ENCODE results near the gene HAUS2.
"Not testable (repeated sequence)": the region's sequence is repeated elsewhere in the genome, so short reads cannot be mapped to it uniquely, and the experiment has no call there.

The HAUS2 gene

GRCh38 chr15:42593143-42593542 is 44.5 kb downstream of the HAUS2 start:
- Mint-ChIP-seq H3K27me3 (ENCODE audit: low read depth) (no peaks in the 10 kb centered on the region), H3K9me3 (no peaks in the 10 kb centered on the region), H3K36me3 (ENCODE audit: low read depth) (peaks cover 13% of the 10 kb centered on the region), H3K27ac (no peak overlapping the region), H3K4me3 (no peak overlapping the region), H3K4me1 (peaks cover 44% of the 10 kb centered on the region)
- TF ChIP-seq CTCF (IDR thresholded peaks at IDR 0.05; ENCODE audit: unreplicated experiment in 3 of 3): no peak

DNA sequence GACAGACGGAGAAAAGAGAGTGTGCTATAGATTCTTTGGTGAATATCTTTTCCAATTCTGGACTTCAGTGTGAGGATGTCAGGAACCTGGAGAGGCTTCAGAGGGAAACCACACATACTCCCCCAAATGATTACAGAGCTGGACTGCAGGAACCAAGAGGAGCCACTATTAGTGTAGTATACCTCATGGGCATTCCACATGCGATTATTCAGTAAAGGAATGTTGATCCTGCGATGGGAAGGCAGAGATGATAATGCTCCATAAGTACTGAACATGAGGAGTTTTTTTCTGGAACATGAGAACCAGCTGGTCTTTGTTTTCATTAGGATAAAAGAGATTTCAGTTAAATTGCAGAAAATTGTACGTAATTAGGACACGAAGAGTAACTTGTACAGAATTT is 45.5 kb downstream of the HAUS2 start:
- H3K27me3 Mint-ChIP-seq (ENCODE audit: low read depth): no peaks in the 10 kb centered on the region
- no peaks in the 10 kb centered on the region for H3K9me3 Mint-ChIP-seq
- H3K36me3 Mint-ChIP-seq (ENCODE audit: low read depth): peaks cover 10% of the 10 kb centered on the region
- no peak for TF ChIP-seq CTCF (IDR thresholded peaks at IDR 0.05; ENCODE audit: unreplicated experiment in 3 of 3)
- H3K4me1 Mint-ChIP-seq: peaks cover 44% of the 10 kb centered on the region
- H3K27ac Mint-ChIP-seq: peak overlapping the region in 2 of 3 experiments; percentile 69 to 83
- H3K4me3 Mint-ChIP-seq: no peak overlapping the region

DNA sequence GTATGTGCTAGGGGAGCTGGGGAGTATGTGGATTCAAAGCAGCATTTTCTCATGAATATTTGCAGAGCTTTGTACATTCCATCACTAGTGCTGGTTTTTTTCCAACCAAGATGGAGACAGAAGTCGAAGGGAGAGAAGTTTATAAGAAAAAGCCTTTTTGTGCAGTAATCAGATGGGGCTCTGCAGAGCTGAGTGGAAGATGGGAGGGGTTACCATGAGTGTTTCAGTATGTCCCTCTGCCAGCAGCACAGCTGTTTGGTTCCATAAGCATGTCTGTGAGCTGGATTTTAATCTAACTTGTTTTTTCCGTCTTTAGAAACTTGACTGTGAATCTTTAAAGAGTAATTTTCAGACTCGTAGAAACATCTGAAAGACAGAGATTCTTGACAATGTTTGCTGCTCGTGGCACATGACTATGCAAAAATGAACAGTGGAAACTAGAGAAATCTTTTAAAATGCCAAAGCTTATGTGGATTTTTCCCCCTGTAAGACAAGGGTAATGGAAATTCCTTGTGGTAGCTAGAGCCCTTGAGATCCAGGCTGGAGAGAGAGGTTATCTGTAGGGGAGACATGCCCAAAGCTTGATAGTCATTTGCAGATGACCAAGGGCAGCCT is 47.1 kb downstream of the HAUS2 start:
- H3K4me1 Mint-ChIP-seq: peaks cover 38% of the 10 kb centered on the region
- peaks cover 5% of the 10 kb centered on the region for H3K9me3 Mint-ChIP-seq
- TF ChIP-seq CTCF (IDR thresholded peaks at IDR 0.05; ENCODE audit: unreplicated experiment in 3 of 3): no peak
- H3K27ac Mint-ChIP-seq: peak overlapping the region; percentile 17 to 91 (median 69)
- no peaks in the 10 kb centered on the region for H3K27me3 Mint-ChIP-seq (ENCODE audit: low read depth)
- peak overlapping the region in 1 of 3 experiments; percentile 8 for H3K4me3 Mint-ChIP-seq
- peaks cover 16% of the 10 kb centered on the region for H3K36me3 Mint-ChIP-seq (ENCODE audit: low read depth)

GRCh38 chr15:42601316-42601715 is 52.7 kb downstream of the HAUS2 start:
- not testable (repeated sequence) for H3K27me3 Mint-ChIP-seq (ENCODE audit: low read depth); H3K27ac Mint-ChIP-seq; H3K4me3 Mint-ChIP-seq; H3K9me3 Mint-ChIP-seq
- H3K36me3 Mint-ChIP-seq (ENCODE audit: low read depth): peaks cover 30% of the 10 kb centered on the region
- H3K4me1 Mint-ChIP-seq: peaks cover 29% of the 10 kb centered on the region

DNA sequence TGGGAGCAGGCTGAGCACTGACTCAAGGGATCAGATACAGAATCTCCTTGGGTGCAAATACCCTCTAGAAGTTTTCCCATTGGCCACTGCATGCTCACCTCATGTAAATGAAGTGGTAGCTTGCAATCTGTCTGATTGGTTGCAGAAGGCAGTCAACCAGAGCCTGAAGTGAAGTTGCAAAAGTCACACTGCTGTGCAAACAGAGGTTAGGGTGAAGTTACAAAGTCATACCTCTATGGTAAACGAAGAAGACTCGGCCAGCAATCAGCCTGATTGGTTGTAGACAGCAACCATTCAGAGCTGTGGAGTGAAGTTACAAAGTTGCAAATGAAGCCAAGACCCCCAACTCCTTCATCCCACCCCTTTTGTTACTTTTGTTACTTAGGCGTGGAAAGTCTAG is 53.9 kb downstream of the HAUS2 start:
- no peak for TF ChIP-seq CTCF (IDR thresholded peaks at IDR 0.05; ENCODE audit: unreplicated experiment in 3 of 3)
- peaks cover 20% of the 10 kb centered on the region for H3K4me1 Mint-ChIP-seq
- no peak overlapping the region for H3K27ac Mint-ChIP-seq
- H3K9me3 Mint-ChIP-seq: peaks cover 5% of the 10 kb centered on the region
- H3K36me3 Mint-ChIP-seq (ENCODE audit: low read depth): peaks cover 30% of the 10 kb centered on the region
- no peaks in the 10 kb centered on the region for H3K27me3 Mint-ChIP-seq (ENCODE audit: low read depth)
- H3K4me3 Mint-ChIP-seq: no peak overlapping the region

DNA sequence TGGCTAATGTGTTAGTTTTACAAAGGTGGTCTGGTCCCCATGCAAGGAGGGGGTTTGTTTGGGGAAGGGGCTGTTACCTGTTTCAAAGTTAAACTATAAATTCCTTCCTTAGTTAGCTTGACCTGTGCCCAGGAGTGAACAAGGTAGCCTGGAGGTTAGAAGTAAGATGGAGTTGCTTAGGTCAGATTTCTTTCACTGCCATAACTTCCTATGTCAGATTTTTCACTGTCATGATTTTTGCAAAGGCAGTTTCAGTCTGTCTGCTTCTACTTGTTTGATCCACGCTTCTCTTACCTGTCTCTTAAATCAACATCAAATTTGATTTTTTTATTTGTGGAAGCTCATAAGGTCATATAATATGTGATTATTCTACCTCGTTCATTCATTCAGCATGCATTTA is 55.3 kb downstream of the HAUS2 start:
- peaks cover 5% of the 10 kb centered on the region for H3K9me3 Mint-ChIP-seq
- H3K4me1 Mint-ChIP-seq: peaks cover 26% of the 10 kb centered on the region
- H3K27me3 Mint-ChIP-seq (ENCODE audit: low read depth): no peaks in the 10 kb centered on the region
- TF ChIP-seq CTCF (IDR thresholded peaks at IDR 0.05; ENCODE audit: unreplicated experiment in 3 of 3): no peak
- peaks cover 35% of the 10 kb centered on the region for H3K36me3 Mint-ChIP-seq (ENCODE audit: low read depth)
- no peak overlapping the region for H3K4me3 Mint-ChIP-seq
- H3K27ac Mint-ChIP-seq: peak overlapping the region in 1 of 3 experiments; percentile 23

Data from nephron (organoid).